ENCODE measurements around the gene NUDT14. TPM values are rescaled to one million over a fixed set of nuclear protein-coding genes. Genes with fewer than 3 reads are reported as not detected.

Gene NUDT14
- total RNA-seq, 4 donors from 2014 or later = 8.0 to 20.2 (median 13.2) TPM

GRCh38 chr14:105211758-105212089 lies 30.6 kb upstream of the NUDT14 start:
- no peak for TF ChIP-seq CTCF (IDR thresholded peaks at IDR 0.05; ENCODE audit: low read depth)

- TF ChIP-seq CTCF (IDR thresholded peaks at IDR 0.05; ENCODE audit: low read depth) = no peak
Observed at GRCh38 chr14:105211086-105211757, 30.1 kb upstream of the NUDT14 start.

- no peak for TF ChIP-seq CTCF (IDR thresholded peaks at IDR 0.05; ENCODE audit: low read depth)
Observed at GRCh38 chr14:105210266-105211025, 29.3 kb upstream of the NUDT14 start.

- no peak for TF ChIP-seq CTCF (IDR thresholded peaks at IDR 0.05; ENCODE audit: low read depth)
Observed at GRCh38 chr14:105209646-105210045, 28.5 kb upstream of the NUDT14 start.

GRCh38 chr14:105209091-105209490 lies 28.0 kb upstream of the NUDT14 start:
- no peak for TF ChIP-seq CTCF (IDR thresholded peaks at IDR 0.05; ENCODE audit: low read depth)

GRCh38 chr14:105208738-105209075 lies 27.6 kb upstream of the NUDT14 start:
- TF ChIP-seq CTCF (IDR thresholded peaks at IDR 0.05; ENCODE audit: low read depth) = no peak

GRCh38 chr14:105207996-105208737 lies 27.1 kb upstream of the NUDT14 start:
- TF ChIP-seq CTCF (IDR thresholded peaks at IDR 0.05; ENCODE audit: low read depth) = no peak
